NB4 (cell line): ENCODE results near the gene UPF3A.
"Not testable (repeated sequence)": the region's sequence is repeated elsewhere in the genome, so short reads cannot be mapped to it uniquely, and the experiment has no call there.

Source experiments
- DNase-seq: peaks from one replicate; pipeline ENCODE4 v3.0.0; 2010; ENCODE audit warnings: low read depth
- H3K4me3 ChIP-seq: one replicate; pipeline ENCODE4 v1.5.1; 2011; ENCODE audit warnings: mild to moderate bottlenecking, low read depth, low read length, moderate library complexity
- CTCF ChIP-seq: IDR thresholded peaks from one replicate; pipeline ENCODE4 v1.5.1; 2012; ENCODE audit warnings: low read depth, low read length
- MAX ChIP-seq: IDR thresholded peaks from 2 replicates; pipeline ENCODE4 v1.6.1; 2011; ENCODE audit warnings: low read depth, low read length
- MYC ChIP-seq: IDR thresholded peaks from 2 replicates; pipeline ENCODE4 v1.6.1; 2011; ENCODE audit warnings: low read depth, low read length
- POLR2A ChIP-seq: IDR thresholded peaks from 2 replicates; pipeline ENCODE4 v1.6.1; 2011; ENCODE audit warnings: mild to moderate bottlenecking; ENCODE audit not compliant: insufficient read length; ENCODE audit errors: extremely low read depth

UPF3A gene

GRCh38 chr13:114334305-114335053 lies 53.1 kb downstream of the UPF3A start:
- TF ChIP-seq CTCF (no peak), POLR2A (no peak), MAX (no peak), MYC (no peak)
- no peak for DNase-seq
- H3K4me3 ChIP-seq: no peak overlapping the region

- not testable (repeated sequence) for DNase-seq, H3K4me3 ChIP-seq
Observed at GRCh38 chr13:114336457-114336856, 55.1 kb downstream of the UPF3A start.

- TF ChIP-seq MYC (no peak), MAX (no peak), POLR2A (no peak), CTCF (no peak)
- DNase-seq: no peak
Observed at GRCh38 chr13:114338959-114339358, 57.6 kb downstream of the UPF3A start.

GRCh38 chr13:114339857-114340534 lies 58.6 kb downstream of the UPF3A start:
- TF ChIP-seq POLR2A (no peak), CTCF (peak; percentile 85), MAX (peak; percentile 69)
- no peak overlapping the region for H3K4me3 ChIP-seq
- peak; percentile 77 for DNase-seq

More at GRCh38 chr13:114338959-114339358, 57.6 kb downstream of the UPF3A start:
- no peak overlapping the region for H3K4me3 ChIP-seq

- DNase-seq: no peak
- no peak for TF ChIP-seq MYC
- TF ChIP-seq CTCF: no peak
- no peak for TF ChIP-seq MAX
- no peak for TF ChIP-seq POLR2A
- H3K4me3 ChIP-seq: no peak overlapping the region
Observed at GRCh38 chr13:114341003-114341777, 59.8 kb downstream of the UPF3A start.

- H3K4me3 ChIP-seq, DNase-seq: not testable (repeated sequence)
Observed at GRCh38 chr13:114347256-114347655, 65.9 kb downstream of the UPF3A start.
